Nucleus accumbens (tissue), 56 donors: ENCODE results near the gene MRGPRX2.
A peak's percentile ranks its signal among the peaks of the same experiment; 100 is the strongest.

ENCODE experiments used
- DNase-seq, 56 donors: peaks; one replicate each; lab custom pipeline; 2025; lab: John Stamatoyannopoulos, UW

MRGPRX2 gene

DNA sequence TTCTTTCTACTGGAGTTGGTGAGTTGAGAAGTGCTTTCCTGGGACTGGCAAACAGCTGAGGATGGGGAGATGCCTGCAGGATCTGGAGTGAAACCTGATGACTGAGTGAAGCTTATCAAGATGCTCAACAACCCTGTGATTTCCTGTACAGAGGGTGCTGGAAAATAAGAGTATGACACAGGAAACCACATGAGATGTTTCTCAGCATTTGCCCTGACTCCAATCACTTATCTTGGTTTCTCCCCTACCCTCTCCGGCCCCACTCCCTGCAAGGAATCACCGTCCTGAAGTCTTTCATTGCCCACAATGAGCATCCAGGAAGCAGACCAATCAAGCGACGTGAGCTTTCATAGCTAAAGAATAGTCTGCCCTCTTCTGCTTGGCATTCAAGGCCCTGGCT lies at the start of gene MRGPRX2:
MRGPRX2 (minus strand) TSS at position 89 of the 400 bp plus-strand sequence. CDS start 4,315 bp downstream, outside the sequence.
- DNase-seq: no peak

DNA sequence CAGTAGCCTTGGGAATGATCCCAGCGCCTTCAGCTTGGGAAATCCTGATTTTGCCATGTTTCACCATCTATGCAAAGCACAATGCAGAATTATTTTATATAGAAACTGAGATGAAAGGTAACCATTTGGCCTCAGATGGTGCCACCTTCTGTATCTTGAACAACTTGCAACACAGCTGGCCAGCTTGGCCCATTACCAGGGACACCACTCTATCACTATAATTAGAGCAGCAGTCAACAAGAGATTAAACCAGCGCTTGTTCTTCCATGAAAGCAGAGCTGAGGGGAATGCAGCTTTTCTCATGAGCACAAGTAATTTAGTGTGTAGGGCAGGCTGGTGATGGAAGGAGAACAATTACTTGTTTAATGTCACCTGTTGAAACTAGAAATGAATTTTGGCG lies 49.8 kb upstream of the MRGPRX2 start:
- peak in 13 of 56 donors; percentile 2 to 37 (median 8) for DNase-seq

DNA sequence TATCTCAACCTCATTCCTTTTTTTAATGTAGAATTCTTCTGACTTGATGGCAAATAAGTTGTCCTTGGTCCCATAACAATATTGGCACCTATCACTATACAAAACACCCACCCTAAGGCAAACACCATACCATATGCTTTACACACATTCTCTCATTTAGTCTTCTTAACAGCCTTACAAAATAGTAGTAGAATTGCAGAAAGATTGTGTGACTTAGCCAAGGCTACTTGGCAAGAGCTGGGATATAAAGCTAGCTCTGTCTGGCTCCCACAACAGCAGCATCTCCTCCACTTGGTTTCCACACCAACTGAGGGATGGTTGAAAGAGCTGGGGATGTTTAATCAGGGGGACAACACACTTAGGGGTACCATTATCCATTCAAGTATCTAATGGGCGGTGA lies 46.6 kb upstream of the MRGPRX2 start:
- DNase-seq: no peak

DNA sequence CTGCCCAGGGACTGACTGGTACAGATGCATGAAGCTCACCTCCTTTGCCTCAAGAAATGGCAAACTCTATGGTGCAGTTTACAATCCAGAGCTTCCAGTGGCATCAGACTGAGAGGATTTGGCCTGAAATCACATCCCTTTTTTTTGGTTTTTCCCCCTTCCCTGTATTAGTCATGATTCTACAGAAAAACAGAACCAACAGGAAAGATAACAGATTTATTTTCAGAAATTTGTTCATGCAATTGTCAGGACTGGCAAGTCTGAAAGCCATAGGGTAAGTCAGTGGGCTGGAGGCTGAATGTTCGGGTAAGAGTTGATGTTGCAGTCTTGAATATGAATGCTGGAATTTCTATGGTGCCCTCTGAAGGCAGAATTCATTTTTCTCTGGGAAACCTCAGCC lies 44.5 kb upstream of the MRGPRX2 start:
- no peak for DNase-seq

DNA sequence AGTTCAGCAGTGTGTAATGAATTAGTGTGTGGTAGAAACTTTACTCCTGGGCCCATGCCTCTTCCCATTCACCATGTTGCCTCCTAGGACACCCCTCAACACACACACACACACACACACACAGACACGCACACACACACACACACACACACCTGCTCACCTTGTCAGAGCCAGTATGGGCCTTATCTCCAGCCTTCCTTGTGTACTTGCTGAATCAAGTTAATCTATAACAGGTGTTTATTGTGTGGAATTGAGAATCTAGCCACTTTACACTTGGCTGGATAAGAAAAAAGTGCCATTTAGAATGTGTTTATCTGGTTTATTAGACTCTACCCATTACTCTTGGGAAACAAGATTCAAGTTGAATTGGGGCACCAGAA lies 42.0 kb upstream of the MRGPRX2 start:
- no peak for DNase-seq

DNA sequence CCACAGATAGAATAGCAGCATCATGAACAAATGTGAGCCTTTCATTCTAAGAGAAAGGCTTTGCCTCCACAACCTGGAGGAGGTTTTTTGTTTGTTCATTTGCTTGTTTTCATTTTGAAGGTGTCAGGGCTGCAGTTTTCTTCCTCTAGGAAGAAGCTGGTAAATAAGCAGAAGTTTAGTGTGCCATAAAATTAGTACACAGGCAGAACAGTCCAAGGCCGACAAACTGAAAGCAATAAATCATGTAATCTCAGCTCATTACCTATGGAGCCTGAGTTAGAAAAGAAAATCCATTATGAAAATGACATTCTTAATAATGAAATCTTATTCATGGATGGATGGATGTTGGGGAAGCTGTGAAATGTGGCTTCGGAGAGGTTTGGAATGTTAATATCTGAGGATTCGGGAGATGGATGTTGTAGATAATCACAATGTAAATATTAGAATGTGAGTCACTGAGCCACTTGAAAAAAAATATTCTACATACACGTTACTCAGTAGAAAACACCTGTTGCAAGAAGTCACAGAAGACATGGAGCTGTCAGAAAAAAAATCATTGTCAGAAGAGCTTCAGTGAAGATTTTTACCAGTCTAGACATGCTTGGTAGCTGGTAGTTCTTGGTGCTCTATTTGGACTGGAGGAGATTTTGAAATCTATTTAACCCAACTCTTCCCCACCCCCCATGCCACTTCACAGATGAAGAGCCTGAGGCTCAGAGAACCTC lies 41.4 kb upstream of the MRGPRX2 start:
- DNase-seq: no peak

DNA sequence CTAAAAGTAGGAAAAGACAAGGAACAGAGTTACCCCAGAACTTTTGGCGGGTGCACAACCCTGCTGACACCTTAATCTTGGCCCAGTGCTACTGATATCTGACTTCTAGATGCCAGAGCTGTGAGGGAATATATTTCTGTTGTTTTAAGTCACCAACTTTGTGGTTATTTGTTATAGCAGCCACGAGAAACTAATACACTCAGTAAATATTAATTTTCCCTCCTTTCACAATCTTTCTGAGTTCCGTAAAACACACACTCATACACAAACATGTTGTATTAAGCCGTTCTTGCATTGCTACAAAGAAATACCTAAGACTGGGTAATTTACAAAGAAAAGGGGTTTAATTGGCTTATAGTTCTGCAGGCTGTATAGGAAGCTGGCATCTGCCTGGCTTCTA lies 40.4 kb upstream of the MRGPRX2 start:
- DNase-seq: no peak

DNA sequence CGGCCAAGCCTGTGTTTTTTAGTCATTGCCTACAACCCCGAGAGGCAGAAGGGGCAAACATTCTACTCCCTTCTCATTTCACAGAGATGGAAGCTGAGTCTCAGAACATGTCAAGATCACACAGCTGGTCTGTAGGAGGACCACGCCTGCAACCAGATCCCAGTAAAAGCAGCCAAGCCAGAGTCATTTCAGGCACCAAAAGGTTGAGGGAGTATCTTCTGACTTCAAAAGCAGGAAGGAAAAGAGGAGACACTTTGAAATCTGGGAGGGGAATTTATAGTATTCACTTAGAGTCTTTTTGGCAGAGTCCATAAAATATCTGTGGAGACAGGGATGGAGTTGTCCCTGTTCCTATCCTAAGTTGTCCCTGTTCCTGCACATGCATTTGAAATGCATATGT lies 38.6 kb upstream of the MRGPRX2 start:
- no peak for DNase-seq

DNA sequence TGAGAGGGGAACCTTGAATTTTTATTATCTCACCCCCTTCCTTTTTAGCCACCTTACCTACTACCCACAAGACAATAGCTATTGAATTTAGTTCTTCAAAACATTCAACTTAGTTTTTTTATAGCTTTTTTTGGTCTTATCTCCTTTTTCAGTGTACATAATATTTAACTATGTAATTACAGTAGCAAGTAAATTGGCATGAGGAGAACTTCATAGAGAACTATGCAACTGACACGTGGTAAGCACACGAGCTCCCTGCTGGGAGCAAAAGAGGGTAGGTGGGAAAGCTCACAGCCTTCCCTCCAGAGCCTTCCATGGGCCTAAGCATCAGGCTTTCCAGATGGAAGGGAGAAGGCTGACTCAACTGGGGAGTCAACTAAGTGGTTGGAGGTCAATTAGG lies 34.3 kb upstream of the MRGPRX2 start:
- DNase-seq: no peak

DNA sequence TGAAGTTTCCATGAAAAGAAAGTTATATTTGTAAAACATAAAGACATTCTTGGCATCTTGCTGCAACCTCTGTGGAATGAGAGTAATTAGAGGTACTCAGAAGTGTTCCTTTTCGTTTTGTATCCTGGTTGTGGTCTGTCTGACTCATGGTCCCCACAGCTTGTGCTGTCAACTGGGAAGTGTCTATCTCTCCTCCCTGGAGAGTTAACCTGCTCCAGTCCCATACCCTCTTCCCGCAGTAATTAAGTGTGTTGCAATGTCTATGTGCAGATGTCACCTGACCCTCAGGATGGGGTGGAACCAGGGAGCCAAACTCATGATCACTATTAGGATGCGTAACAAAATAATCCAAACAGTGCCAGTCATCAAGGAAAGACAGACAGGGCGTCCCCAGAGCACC lies 33.5 kb upstream of the MRGPRX2 start:
- no peak for DNase-seq

DNA sequence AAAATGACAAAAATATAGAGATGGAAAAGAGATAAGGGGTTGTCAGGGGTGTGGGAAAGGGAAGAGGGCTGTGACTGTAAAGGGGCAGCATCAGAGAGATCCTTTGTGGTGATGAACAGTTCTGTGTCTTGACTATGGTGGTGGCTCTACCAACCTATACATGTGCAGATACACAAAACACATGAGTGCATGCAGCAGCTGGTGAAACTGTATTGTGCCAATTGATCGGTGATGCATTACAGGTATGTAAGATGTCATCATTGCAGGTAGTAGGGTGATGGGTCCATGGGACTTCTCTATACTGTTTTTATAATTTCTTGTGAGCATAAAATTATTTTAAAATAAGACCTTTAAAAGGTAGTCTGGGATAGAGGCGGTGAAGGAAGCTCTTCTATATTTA lies 32.3 kb upstream of the MRGPRX2 start:
- DNase-seq: no peak

DNA sequence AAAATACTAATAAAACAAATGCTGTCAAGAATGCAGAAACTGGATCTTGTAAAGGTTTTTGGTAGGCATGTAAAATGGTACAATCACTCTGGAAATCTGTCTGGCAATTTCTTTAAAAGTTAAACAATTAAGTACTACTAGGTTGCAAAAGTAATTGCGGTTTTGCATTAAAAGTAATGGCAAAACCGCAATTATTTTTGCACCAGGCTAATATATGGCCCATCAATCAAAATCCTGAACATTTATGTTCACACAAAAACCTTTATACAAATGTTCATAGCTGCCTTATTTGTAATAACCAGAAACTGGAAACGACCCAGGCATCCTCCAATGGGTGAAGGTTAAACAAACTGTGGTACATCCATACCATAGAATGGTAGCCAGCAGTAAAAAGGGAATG lies 31.8 kb upstream of the MRGPRX2 start:
- no peak for DNase-seq

DNA sequence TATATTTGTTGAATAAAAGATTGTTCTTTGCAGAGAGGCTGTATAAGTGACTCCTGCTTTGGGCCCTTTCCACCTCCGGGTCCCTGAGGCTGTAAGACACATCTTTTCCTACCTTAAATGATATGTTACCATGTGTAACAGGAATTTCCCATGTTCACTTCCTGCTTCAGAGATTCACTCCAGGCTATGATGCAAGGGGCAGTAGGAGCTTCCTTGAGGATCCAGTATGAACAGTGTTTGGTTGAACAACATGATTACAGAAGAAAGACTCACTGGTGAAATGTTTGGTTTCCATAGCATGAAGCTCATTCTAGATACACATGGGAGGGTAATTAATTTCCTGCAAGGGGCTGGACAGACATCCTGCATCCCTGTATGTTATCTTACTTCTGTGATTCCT lies 30.8 kb upstream of the MRGPRX2 start:
- no peak for DNase-seq

DNA sequence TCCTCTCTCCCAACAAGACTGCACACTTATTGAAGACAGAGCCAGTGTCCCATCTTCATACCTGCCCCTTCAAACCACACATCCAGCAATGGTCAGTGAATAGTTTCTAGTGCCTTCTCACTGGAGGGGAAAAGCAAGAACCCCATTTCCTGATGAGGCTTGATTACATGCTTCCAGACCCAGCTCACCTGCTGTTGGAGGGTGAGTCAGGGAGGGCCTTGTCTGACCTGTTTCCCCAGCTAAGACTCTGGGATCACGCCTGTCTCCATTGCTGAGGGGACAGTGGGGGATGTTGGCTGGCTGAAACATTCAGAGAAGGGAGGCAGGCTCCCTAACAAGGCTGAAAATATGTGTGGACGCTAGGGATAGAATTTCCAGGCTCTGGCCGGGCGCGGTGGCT lies 28.9 kb upstream of the MRGPRX2 start:
- no peak for DNase-seq

DNA sequence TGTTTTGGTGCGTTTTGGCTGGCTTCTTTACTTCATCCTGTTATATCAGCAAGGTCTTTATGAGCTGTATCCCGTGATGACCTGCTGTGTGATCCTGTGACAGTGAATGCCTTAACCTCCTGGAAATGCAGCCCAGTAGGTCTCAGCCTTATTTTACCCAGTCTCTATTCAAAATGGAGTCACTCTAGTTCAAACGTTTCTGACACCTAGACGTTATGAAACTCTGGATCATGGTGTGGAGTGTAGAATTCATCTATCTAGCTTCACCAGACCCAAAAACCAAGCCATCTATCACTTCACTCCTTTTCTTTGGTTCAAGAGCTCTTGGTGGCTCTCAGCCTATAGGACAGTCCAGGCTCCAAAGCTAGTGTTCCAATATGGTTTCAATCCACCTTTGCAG lies 28.3 kb upstream of the MRGPRX2 start:
- no peak for DNase-seq

DNA sequence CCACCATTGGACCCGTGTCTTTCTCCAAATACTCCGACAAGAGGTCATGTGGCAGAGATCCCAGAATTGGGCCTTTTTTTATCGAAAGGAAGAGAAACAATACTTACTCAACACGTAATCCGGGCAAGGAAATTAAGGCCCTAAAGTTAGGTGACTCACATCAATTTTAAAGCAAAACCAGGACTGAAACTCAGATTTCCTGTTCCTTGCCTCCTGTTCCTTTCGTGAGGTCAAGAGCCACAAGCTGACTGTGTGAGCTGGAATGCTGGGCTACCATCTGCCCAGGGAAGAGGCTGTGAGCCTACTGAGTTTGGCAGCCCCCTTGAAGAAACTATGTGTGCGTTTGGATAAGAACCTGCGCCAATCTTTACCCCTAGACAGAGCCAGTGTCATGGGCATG lies 27.1 kb upstream of the MRGPRX2 start:
- DNase-seq: no peak

DNA sequence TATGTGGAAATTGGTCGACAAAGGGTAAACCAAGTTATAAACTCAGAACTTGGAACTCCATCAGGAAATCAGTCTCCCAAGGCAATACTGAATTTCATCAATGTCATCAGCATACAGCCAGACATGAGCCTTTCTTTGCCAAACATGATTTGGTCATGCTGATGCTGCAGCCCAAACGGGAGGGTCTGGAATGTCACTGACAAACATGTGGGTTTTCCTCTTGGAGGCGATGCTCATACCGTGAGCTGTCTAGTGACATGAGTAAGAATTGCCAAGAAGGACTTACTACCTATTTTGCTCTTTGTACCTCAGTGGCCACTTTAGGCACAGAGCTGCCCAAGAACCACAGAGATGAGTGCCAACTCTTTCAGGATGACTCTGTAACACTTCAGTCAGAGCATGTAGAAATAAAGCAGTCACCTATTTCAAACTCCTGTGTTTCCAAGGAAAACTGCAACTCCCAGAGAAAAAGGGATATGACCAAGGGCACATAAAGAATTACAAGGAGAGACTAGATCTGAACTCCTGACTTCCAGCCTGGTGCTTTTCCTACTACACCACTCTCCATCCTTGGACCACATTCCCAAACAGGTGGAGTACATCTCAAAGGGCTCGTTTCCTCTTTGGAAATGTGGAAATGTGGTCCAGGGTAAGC lies 24.3 kb upstream of the MRGPRX2 start:
- no peak for DNase-seq

DNA sequence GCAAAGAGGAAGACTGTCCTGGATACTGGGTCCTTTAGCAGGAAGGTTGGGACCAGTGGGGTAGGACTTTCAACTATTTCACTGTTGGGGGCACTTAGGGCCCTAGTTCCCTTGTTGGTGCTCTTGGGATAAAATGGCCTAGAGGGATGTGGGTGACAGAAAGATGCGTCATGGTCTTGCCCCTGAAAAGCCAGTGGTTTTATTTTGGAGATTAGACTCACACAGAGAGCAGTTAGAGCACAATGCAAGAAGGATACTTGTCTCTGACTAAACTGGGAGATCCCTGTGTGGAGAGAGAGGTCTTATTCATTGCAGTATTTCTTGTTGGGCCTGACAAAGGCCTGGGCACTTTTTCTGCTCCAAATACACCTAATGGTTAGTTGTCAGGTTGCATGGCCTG lies 22.6 kb upstream of the MRGPRX2 start:
- no peak for DNase-seq

DNA sequence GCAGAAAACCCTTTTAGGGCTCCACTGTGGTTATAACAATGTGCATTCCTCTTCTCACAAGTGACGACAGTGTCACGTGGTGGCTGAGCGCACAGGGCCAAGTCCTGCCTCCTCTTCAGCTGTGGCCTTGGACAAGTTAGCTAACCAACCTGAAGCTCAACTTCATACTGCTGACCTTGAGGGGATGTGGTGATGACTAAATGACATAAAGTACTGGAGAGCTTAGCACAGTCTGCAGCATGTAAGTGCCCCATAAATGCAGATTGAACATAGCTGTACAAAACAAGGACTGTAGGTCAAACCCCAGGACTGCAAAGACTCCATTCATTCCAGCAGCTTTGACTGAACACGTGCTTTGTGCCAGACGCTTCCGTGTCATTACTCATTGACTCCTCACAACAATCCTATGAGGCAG lies 20.1 kb upstream of the MRGPRX2 start:
- peak in 21 of 56 donors; percentile 2 to 52 (median 14) for DNase-seq

DNA sequence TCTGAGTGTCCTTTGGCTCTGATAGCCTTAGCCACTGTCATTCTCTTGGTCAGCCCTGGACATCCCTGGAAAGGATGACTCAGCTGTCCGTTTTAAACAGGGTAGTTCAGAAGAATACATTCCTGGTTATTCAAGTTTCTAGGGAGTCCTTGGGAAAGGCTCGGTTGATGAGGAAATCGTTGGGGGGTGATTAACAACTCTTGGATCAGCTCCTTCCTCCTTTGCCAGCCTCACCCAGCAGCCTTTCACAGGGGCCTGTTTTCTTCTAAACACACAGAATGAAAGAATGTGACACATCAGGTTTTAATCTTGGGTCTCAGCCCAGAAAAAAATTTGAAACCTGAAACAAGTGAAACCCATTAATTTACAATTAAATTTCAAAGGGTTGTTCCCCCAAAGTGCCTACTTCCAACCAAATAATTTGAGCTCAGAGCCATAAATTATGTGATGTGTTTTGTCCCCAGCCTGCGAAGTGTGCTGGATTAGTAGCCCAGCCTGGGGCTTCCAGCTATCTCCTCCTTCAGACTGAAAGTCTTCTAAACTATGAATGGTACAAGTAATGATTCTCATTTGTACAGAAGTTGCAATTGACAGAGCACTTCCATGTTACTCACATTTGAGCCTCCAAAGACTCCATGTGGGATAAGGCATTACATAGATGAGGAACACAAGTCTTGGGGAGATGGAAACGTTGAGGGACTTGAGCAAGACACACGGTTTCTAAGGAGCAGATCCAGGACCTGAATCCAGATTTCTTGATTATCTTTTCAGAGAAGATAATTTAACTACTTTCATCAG lies 19.3 kb upstream of the MRGPRX2 start:
- DNase-seq: peak in 16 of 56 donors; percentile 3 to 48 (median 10)

DNA sequence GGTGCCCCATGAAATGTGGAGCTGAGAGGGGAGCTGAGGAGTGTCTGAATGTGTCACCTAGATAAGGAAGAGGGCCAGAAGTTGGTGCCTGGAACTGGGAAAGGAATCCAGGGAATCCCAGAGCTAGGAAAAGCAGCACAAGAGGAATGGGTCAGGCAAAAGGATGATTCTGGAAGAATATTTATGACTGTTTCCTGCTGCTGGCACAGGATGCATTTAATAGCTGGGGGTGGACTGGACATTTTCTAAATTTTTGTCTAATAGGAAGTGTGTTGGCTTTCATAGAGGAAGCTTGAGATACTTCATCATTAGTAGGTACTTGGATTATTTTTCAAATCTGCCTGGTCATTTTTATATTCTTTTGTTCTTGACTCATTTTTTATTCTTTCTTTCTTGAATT lies 17.4 kb upstream of the MRGPRX2 start:
- no peak for DNase-seq
